Measurements from ENCODE around the gene TBX3. TPM values are rescaled to one million over a fixed set of nuclear protein-coding genes. Genes with fewer than 3 reads are reported as not detected.

The TBX3 gene
- total RNA-seq, 1 donor from 2014 or later, result 2.0 TPM

DNA sequence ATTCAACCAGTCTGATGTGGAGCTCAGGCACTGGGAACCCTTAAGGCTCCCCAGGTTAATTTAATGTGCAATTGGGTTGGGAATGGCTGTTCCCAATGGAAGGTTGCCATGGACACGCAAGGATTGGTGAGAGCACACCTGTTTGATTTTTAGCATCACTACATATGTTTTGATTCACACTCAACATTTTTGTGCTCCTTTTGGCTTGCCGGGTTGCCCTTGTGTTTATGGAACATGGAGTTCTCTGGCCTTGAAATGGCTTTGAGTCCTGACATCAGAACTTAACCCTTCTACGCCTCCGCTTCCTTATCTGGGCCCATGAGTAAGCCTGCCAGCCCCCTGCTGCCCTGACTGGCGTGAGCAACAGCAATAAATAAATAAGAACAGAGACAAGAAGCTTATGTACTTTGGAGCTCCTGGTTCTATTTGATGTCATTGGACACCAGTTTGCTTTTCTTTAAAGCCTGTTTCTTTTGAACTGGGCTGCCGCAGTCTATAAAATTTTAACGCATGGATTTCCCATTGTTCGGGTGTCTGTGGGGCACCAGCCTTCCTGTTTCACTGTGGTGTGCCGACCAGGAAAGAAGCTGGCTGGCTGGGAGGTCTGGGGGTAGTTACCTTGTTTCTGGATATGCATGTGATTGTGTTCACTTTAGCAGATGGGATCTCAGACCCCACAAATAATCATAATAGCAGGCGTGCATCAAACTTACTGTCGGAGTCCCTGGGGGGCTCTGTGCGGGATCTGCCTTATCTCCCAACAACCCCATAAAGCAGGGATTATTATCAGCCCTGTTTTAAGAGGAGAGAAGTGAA is 27.8 kb downstream of the TBX3 start:
- TF ChIP-seq, protein P1, sequence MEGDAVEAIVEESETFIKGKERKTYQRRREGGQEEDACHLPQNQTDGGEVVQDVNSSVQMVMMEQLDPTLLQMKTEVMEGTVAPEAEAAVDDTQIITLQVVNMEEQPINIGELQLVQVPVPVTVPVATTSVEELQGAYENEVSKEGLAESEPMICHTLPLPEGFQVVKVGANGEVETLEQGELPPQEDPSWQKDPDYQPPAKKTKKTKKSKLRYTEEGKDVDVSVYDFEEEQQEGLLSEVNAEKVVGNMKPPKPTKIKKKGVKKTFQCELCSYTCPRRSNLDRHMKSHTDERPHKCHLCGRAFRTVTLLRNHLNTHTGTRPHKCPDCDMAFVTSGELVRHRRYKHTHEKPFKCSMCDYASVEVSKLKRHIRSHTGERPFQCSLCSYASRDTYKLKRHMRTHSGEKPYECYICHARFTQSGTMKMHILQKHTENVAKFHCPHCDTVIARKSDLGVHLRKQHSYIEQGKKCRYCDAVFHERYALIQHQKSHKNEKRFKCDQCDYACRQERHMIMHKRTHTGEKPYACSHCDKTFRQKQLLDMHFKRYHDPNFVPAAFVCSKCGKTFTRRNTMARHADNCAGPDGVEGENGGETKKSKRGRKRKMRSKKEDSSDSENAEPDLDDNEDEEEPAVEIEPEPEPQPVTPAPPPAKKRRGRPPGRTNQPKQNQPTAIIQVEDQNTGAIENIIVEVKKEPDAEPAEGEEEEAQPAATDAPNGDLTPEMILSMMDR (conservative IDR thresholded peaks at IDR 0.05; ENCODE audit: low read depth, low read length), result no peak
- no peak overlapping the region for H3K4me3 ChIP-seq (ENCODE audit: low read depth, low read length)
- no peak for DNase-seq (ENCODE audit: low read depth)

DNA sequence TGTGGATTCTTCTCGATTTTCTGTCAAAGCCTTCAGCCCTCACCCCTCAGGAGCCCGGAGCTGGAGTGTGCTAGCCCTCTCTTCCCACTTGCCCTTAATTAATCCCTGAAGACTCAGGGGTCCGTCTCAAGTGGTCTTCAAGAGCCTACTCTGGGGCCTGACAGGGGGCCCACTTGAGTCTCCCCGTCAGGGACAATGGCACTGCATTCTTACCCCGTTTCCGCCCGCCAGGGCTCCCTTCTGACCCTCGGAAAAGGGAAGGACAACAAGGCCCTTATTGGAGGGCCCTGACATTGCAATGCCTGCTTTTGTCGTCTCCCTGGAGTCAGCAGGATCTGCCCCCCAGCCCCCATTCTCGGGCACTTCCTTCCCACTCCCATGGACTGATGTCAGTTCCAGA is 34.4 kb downstream of the TBX3 start:
- TF ChIP-seq, protein P1 (conservative IDR thresholded peaks at IDR 0.05; ENCODE audit: low read depth, low read length), result no peak
- no peak overlapping the region for H3K4me3 ChIP-seq (ENCODE audit: low read depth, low read length)
- DNase-seq (ENCODE audit: low read depth), result no peak

GRCh38 chr12:114648711-114649110 is 35.3 kb downstream of the TBX3 start:
- TF ChIP-seq, protein P1 (conservative IDR thresholded peaks at IDR 0.05; ENCODE audit: low read depth, low read length), result no peak
- no peak for DNase-seq (ENCODE audit: low read depth)

DNA sequence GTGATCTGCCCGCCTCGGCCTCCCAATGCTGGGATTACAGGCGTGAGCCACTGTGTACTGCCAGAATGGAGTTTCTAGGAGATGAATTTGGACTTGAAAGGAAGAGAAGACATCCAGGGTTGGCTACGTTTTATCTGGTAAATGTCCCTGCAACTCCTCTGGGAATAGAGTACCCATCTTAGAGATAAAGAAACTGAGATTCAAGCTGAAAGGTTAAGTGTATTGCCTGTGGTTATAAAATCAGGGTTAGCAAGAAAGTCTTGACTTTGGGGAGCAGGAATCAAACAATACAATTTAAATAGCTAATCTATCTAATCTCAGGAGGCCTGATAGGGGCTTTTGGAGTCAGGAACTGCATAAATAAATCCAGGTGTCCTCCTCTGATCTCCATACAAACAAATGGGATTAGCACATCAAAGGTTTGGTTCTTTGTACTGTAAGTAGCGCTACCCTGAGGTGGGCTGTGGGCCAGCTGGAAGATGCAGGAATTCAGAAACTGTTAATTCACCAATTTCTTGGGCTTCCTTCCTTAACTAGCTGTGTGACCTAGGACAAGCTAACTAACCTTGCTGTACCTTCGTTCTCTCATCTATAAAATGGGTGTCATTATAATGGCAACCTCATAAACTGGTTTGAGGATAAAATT is 45.1 kb downstream of the TBX3 start:
- H3K4me3 ChIP-seq (ENCODE audit: low read depth, low read length), result no peak overlapping the region
- DNase-seq (ENCODE audit: low read depth), result no peak
- TF ChIP-seq, protein P1 (conservative IDR thresholded peaks at IDR 0.05; ENCODE audit: low read depth, low read length), result no peak

More at GRCh38 chr12:114648711-114649110, 35.3 kb downstream of the TBX3 start:
- no peak overlapping the region for H3K4me3 ChIP-seq (ENCODE audit: low read depth, low read length)

- no peak for DNase-seq (ENCODE audit: low read depth)
- no peak overlapping the region for H3K4me3 ChIP-seq (ENCODE audit: low read depth, low read length)
- TF ChIP-seq, protein P1 (conservative IDR thresholded peaks at IDR 0.05; ENCODE audit: low read depth, low read length), result peak; percentile 43
These were observed 47.1 kb downstream of the TBX3 start for GRCh38 chr12:114636723-114637480.

DNA sequence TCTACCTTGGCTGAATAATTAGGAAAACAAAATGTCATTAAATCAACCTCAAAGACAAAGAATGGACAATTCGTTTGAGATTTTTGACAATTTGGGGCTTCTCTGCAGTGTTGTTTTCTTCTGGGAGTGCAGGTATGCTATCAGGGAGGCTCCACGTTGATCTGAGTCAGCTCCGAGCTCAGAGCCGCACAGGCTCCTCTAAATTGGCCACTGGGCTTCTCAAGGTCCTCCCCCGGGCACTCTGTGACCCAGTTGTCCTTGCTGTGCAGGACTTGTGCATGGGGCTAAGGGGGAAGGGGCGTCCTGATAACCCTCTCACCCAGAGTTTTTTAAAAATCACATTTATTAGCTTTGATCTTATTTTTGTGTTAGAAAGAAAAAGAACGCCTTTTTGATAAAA is 52.7 kb downstream of the TBX3 start:
- TF ChIP-seq, protein P1 (conservative IDR thresholded peaks at IDR 0.05; ENCODE audit: low read depth, low read length), result no peak
- DNase-seq (ENCODE audit: low read depth), result no peak
- no peak overlapping the region for H3K4me3 ChIP-seq (ENCODE audit: low read depth, low read length)
